Glutamatergic neuron (in vitro differentiated cells): ENCODE measurements around the gene ERCC6L2. TPM values are rescaled to one million over a fixed set of nuclear protein-coding genes. Genes with fewer than 3 reads are reported as not detected.
A peak's percentile ranks its signal among the peaks of the same experiment; 100 is the strongest.

Source experiments
- DNase-seq: peaks from one replicate; pipeline ENCODE4 v3.0.0; 2022
- H3K27ac Mint-ChIP-seq: one replicate; pipeline ENCODE4 v1.8.0; 2020; ENCODE audit warnings: mild to moderate bottlenecking, mixed read lengths, inconsistent platforms; ENCODE audit not compliant: unreplicated experiment
- H3K27me3 Mint-ChIP-seq: one replicate; pipeline ENCODE4 v1.8.0; 2020; ENCODE audit warnings: mild to moderate bottlenecking, moderate library complexity, mixed read lengths, inconsistent platforms; ENCODE audit not compliant: unreplicated experiment
- H3K36me3 Mint-ChIP-seq: one replicate; pipeline ENCODE4 v1.8.0; 2020; ENCODE audit warnings: mild to moderate bottlenecking, mixed read lengths, inconsistent platforms; ENCODE audit not compliant: unreplicated experiment
- H3K4me1 Mint-ChIP-seq: one replicate; pipeline ENCODE4 v1.8.0; 2020; ENCODE audit warnings: mild to moderate bottlenecking, low read depth, mixed read lengths, inconsistent platforms; ENCODE audit not compliant: unreplicated experiment
- H3K4me3 Mint-ChIP-seq: one replicate; pipeline ENCODE4 v1.8.0; 2020; ENCODE audit warnings: mild to moderate bottlenecking, mixed read lengths, inconsistent platforms; ENCODE audit not compliant: unreplicated experiment
- H3K9me3 Mint-ChIP-seq: one replicate; pipeline ENCODE4 v1.8.0; 2020; ENCODE audit warnings: mild to moderate bottlenecking, moderate library complexity, mixed read lengths, inconsistent platforms; ENCODE audit not compliant: unreplicated experiment
- CTCF ChIP-seq: fragments of 200-600 bp; sonication (generic); IDR thresholded peaks from one replicate; pipeline ENCODE4 v1.5.0; 2021; ENCODE audit not compliant: partially characterized antibody, unreplicated experiment
- total RNA-seq: library from RNA; stranded (reverse); fragmentation: NEBNext Ultra II Directional; extraction: Animal tissue kit (Norgen Biotek cat#: 25700); gene quantifications from one replicate; pipeline ENCODE4 v1.2.1, GENCODE V29; 2021; ENCODE audit not compliant: unreplicated experiment

ERCC6L2 gene
- total RNA-seq, 1 donor from 2014 or later = 51.3 TPM

- Mint-ChIP-seq H3K4me3 (no peak overlapping the region), H3K27ac (no peak overlapping the region), H3K27me3 (no peaks in the 10 kb centered on the region), H3K4me1 (peaks cover 16% of the 10 kb centered on the region), H3K9me3 (no peaks in the 10 kb centered on the region), H3K36me3 (peaks cover 15% of the 10 kb centered on the region)
- no peak for TF ChIP-seq CTCF
- DNase-seq = no peak
These were observed 113.8 kb downstream of the ERCC6L2 start for GRCh38 chr9:95989297-95989696.

DNA sequence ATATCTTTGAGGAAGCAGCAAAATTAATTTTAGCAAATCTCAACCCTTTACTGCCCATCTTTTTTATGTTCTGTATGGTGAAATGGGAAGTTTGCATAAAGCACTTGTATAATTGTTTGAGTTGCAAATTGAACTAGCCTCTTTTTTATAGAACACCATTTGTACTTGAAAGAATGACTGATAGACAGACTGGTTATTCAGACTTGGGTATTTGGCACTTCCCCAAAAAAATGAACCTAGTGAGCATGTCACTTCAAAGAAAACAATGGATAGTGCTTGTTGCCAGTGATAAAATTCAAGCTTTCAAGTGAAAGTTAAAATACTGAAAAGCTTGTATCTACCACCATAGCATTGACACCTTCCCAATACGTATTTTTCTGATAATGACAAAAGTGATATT is 115.8 kb downstream of the ERCC6L2 start:
- DNase-seq = no peak
- H3K9me3 Mint-ChIP-seq = no peaks in the 10 kb centered on the region
- no peaks in the 10 kb centered on the region for H3K27me3 Mint-ChIP-seq
- H3K4me1 Mint-ChIP-seq = peaks cover 15% of the 10 kb centered on the region
- no peak overlapping the region for H3K4me3 Mint-ChIP-seq
- peaks cover 5% of the 10 kb centered on the region for H3K36me3 Mint-ChIP-seq
- H3K27ac Mint-ChIP-seq = no peak overlapping the region
- no peak for TF ChIP-seq CTCF

DNA sequence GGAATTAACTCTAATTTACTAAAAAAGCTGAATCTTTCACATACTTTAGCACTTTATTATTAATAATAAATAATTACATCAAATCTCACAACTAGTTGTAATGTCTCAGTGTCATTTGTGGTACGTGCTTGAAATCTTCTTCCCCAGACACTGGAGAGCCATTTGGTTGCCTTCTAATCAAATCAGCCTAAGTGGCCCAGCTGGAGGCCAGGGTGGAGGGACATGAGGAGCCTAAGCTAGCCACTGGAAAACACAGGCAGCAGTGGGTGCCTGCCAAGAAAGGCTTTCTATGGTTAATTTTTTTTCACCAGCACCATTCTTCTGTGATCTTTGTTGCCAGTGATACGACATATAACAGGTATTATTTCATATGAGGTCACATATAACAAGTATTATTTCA is 117.0 kb downstream of the ERCC6L2 start:
- Mint-ChIP-seq H3K9me3 (no peaks in the 10 kb centered on the region), H3K27me3 (no peaks in the 10 kb centered on the region), H3K4me3 (no peak overlapping the region), H3K27ac (no peak overlapping the region), H3K4me1 (peaks cover 15% of the 10 kb centered on the region), H3K36me3 (peaks cover 5% of the 10 kb centered on the region)
- TF ChIP-seq CTCF = no peak
- peak; percentile 38 for DNase-seq

GRCh38 chr9:95993337-95993736 is 117.8 kb downstream of the ERCC6L2 start:
- TF ChIP-seq CTCF = no peak
- Mint-ChIP-seq H3K4me1 (peaks cover 15% of the 10 kb centered on the region), H3K4me3 (no peak overlapping the region)

GRCh38 chr9:95999390-95999789 is 123.9 kb downstream of the ERCC6L2 start:
- Mint-ChIP-seq H3K4me3 (no peak overlapping the region), H3K27me3 (peaks cover 1% of the 10 kb centered on the region), H3K36me3 (peaks cover 5% of the 10 kb centered on the region), H3K9me3 (peaks cover 4% of the 10 kb centered on the region), H3K27ac (no peak overlapping the region), H3K4me1 (no peaks in the 10 kb centered on the region)
- TF ChIP-seq CTCF = no peak
- no peak for DNase-seq

More at GRCh38 chr9:95993337-95993736, 117.8 kb downstream of the ERCC6L2 start:
- H3K9me3 Mint-ChIP-seq = no peaks in the 10 kb centered on the region
- no peaks in the 10 kb centered on the region for H3K27me3 Mint-ChIP-seq
- DNase-seq = no peak
- no peak overlapping the region for H3K27ac Mint-ChIP-seq
- H3K36me3 Mint-ChIP-seq = peaks cover under 1% of the 10 kb centered on the region
